ENCODE results near the gene FGD4. TPM values are rescaled to one million over a fixed set of nuclear protein-coding genes. Genes with fewer than 3 reads are reported as not detected.
A peak's percentile ranks its signal among the peaks of the same experiment; 100 is the strongest.

Gene FGD4
- total RNA-seq, 2 experiments from 2014 or later: 0.25 to 0.34 TPM

- POLR2A ChIA-PET: interaction anchor here (1.9 to 2.0 kb wide), 2 partner anchors 76 to 1343 kb away, joined by 10 to 17 read pairs; partner anchors contain the start of genes ALG10 and YARS2
- DNase-seq (peak; percentile 84 to 96 (median 90)), ATAC-seq (ENCODE audit: poor library complexity) (peak; percentile 98)
- CTCF ChIA-PET: interaction anchor here (1.0 to 1.3 kb wide), 4 partner anchors 75 to 1343 kb away, joined by 3 read pairs; partner anchors contain the start of gene ALG10
- Mint-ChIP-seq H3K4me3 (peak within 1 kb of the TSS; percentile 94), H3K36me3 (ENCODE audit: low read depth) (peaks cover 11% of the 10 kb centered on the region), H3K27me3 (no peaks in the 10 kb centered on the region), H3K4me1 (ENCODE audit: low read depth) (peaks cover 36% of the 10 kb centered on the region), H3K27ac (peak within 1 kb of the TSS; percentile 84), H3K9me3 (no peaks in the 10 kb centered on the region)
- intact Hi-C loops (cut with DNase I, micrococcal nuclease): loop anchor here (2.0 to 10.0 kb wide), 11 partner anchors 75 to 1982 kb away; partner anchors contain the start of genes ALG10 (in 1 of the 2), CAPRIN2 (in 1 of the 2), DDX11 (in 1 of the 2) and ETFBKMT (in 1 of the 2)
- no peak for TF ChIP-seq CTCF (IDR thresholded peaks at IDR 0.05)
- Histone ChIP-seq H3K36me3 (ENCODE audit: insufficient read depth, low read length) (no peaks in the 10 kb centered on the region), H3K4me1 (ENCODE audit: insufficient read depth, low read length) (peaks cover 11% of the 10 kb centered on the region), H3K4me3 (ENCODE audit: low read length) (peak within 1 kb of the TSS; percentile 79), H3K9me3 (ENCODE audit: control insufficient read depth in 1 of 2, insufficient read depth in 1 of 2, low read length in 2 of 2) (no peaks in the 10 kb centered on the region), H3K27ac (ENCODE audit: low read depth in 1 of 2, low read length in 2 of 2) (peak within 1 kb of the TSS; percentile 67 to 73), H3K27me3 (ENCODE audit: control insufficient read depth in 1 of 2, insufficient read depth in 2 of 2, low read length in 2 of 2) (no peaks in the 10 kb centered on the region)
Measured at GRCh38 chr12:32679091-32679919, 279.9 kb downstream of the FGD4 start, which contains the start of gene DNM1L. TSS of gene DNM1L (plus strand) at chr12:32679301. CDS start at chr12:32679364, 63 bp downstream.

- intact Hi-C loops (cut with DNase I, micrococcal nuclease): loop anchor here (2.0 to 10.0 kb wide), 11 partner anchors 75 to 1983 kb away; partner anchors contain the start of genes ALG10 (in 1 of the 2), CAPRIN2 (in 1 of the 2), DDX11 (in 1 of the 2) and ETFBKMT (in 1 of the 2)
- no peaks in the 10 kb centered on the region for H3K27me3 ChIP-seq (ENCODE audit: control insufficient read depth in 1 of 2, insufficient read depth in 2 of 2, low read length in 2 of 2)
- H3K27me3 Mint-ChIP-seq: no peaks in the 10 kb centered on the region
- DNase-seq (no peak), ATAC-seq (ENCODE audit: poor library complexity) (no peak)
- H3K9me3 Mint-ChIP-seq: no peaks in the 10 kb centered on the region
- H3K9me3 ChIP-seq (ENCODE audit: control insufficient read depth in 1 of 2, insufficient read depth in 1 of 2, low read length in 2 of 2): no peaks in the 10 kb centered on the region
- peak overlapping the region; percentile 84 for H3K27ac Mint-ChIP-seq
- H3K4me3 ChIP-seq (ENCODE audit: low read length): peak overlapping the region; percentile 79
- ChIA-PET POLR2A (interaction anchor here (1.9 kb wide), 1 partner anchor 76 kb away, joined by 17 read pairs; the partner anchor contains the start of gene YARS2), CTCF (interaction anchor here (1.2 kb wide), 2 partner anchors 998 to 1342 kb away, joined by 3 read pairs; partner anchors contain the start of gene ALG10)
- peaks cover 36% of the 10 kb centered on the region for H3K4me1 Mint-ChIP-seq (ENCODE audit: low read depth)
- peak overlapping the region; percentile 34 to 67 for H3K27ac ChIP-seq (ENCODE audit: low read depth in 1 of 2, low read length in 2 of 2)
- H3K36me3 ChIP-seq (ENCODE audit: insufficient read depth, low read length): no peaks in the 10 kb centered on the region
- no peak for TF ChIP-seq CTCF (IDR thresholded peaks at IDR 0.05)
- peak overlapping the region; percentile 94 for H3K4me3 Mint-ChIP-seq
- peaks cover 11% of the 10 kb centered on the region for H3K4me1 ChIP-seq (ENCODE audit: insufficient read depth, low read length)
- H3K36me3 Mint-ChIP-seq (ENCODE audit: low read depth): peaks cover 17% of the 10 kb centered on the region
Measured at GRCh38 chr12:32679920-32680237, 280.5 kb downstream of the FGD4 start.

- no peaks in the 10 kb centered on the region for H3K9me3 Mint-ChIP-seq
- DNase-seq (no peak), ATAC-seq (ENCODE audit: poor library complexity) (no peak)
- H3K36me3 Mint-ChIP-seq (ENCODE audit: low read depth): peaks cover 26% of the 10 kb centered on the region
- H3K4me3 ChIP-seq (ENCODE audit: low read length): no peak overlapping the region
- H3K4me1 ChIP-seq (ENCODE audit: insufficient read depth, low read length): peaks cover 11% of the 10 kb centered on the region
- H3K27me3 ChIP-seq (ENCODE audit: control insufficient read depth in 1 of 2, insufficient read depth in 2 of 2, low read length in 2 of 2): no peaks in the 10 kb centered on the region
- H3K27ac Mint-ChIP-seq: no peak overlapping the region
- CTCF ChIA-PET: no interaction called here
- intact Hi-C loops (cut with DNase I, micrococcal nuclease): no loop called here
- H3K36me3 ChIP-seq (ENCODE audit: insufficient read depth, low read length): no peaks in the 10 kb centered on the region
- TF ChIP-seq CTCF (IDR thresholded peaks at IDR 0.05): no peak
- peaks cover 36% of the 10 kb centered on the region for H3K4me1 Mint-ChIP-seq (ENCODE audit: low read depth)
- H3K27ac ChIP-seq (ENCODE audit: low read depth in 1 of 2, low read length in 2 of 2): no peak overlapping the region
- H3K4me3 Mint-ChIP-seq: peak overlapping the region; percentile 94
- no peaks in the 10 kb centered on the region for H3K27me3 Mint-ChIP-seq
- no peaks in the 10 kb centered on the region for H3K9me3 ChIP-seq (ENCODE audit: control insufficient read depth in 1 of 2, insufficient read depth in 1 of 2, low read length in 2 of 2)
- POLR2A ChIA-PET: no interaction called here
Measured at GRCh38 chr12:32680787-32681186, 281.4 kb downstream of the FGD4 start.
